ENCODE data around the gene NFKB1. TPM values are rescaled to one million over a fixed set of nuclear protein-coding genes. Genes with fewer than 3 reads are reported as not detected.

NFKB1 gene
- total RNA-seq, 1 donor, result 35.0 TPM

- no peak for DNase-seq (ENCODE audit: low read depth in 2 of 3, low spot score in 2 of 3)
These were observed 26.6 kb downstream of the NFKB1 start for GRCh38 chr4:102527695-102528283.

GRCh38 chr4:102529977-102530376, 28.8 kb downstream of the NFKB1 start:
- DNase-seq (ENCODE audit: low read depth in 2 of 3, low spot score in 2 of 3), result no peak

GRCh38 chr4:102530986-102531385, 29.8 kb downstream of the NFKB1 start:
- no peak for DNase-seq (ENCODE audit: low read depth in 2 of 3, low spot score in 2 of 3)

GRCh38 chr4:102531462-102531861, 30.3 kb downstream of the NFKB1 start:
- no peak for DNase-seq (ENCODE audit: low read depth in 2 of 3, low spot score in 2 of 3)

GRCh38 chr4:102533348-102533747, 32.2 kb downstream of the NFKB1 start:
- no peak for DNase-seq (ENCODE audit: low read depth in 2 of 3, low spot score in 2 of 3)

- no peak for DNase-seq (ENCODE audit: low read depth in 2 of 3, low spot score in 2 of 3)
These were observed 32.7 kb downstream of the NFKB1 start for GRCh38 chr4:102533904-102534303.

GRCh38 chr4:102534845-102535244, 33.7 kb downstream of the NFKB1 start:
- DNase-seq (ENCODE audit: low read depth in 2 of 3, low spot score in 2 of 3), result no peak

- DNase-seq (ENCODE audit: low read depth in 2 of 3, low spot score in 2 of 3), result peak in 1 of 3 donors; percentile 11
These were observed 34.4 kb downstream of the NFKB1 start for GRCh38 chr4:102535398-102536082.

- no peak for DNase-seq (ENCODE audit: low read depth in 2 of 3, low spot score in 2 of 3)
These were observed 35.6 kb downstream of the NFKB1 start for GRCh38 chr4:102536768-102537167.

GRCh38 chr4:102537269-102537668, 36.1 kb downstream of the NFKB1 start:
- no peak for DNase-seq (ENCODE audit: low read depth in 2 of 3, low spot score in 2 of 3)

GRCh38 chr4:102541697-102542096, 40.5 kb downstream of the NFKB1 start:
- peak in 2 of 3 donors; percentile 33 to 74 for DNase-seq (ENCODE audit: low read depth in 2 of 3, low spot score in 2 of 3)

- DNase-seq (ENCODE audit: low read depth in 2 of 3, low spot score in 2 of 3), result no peak
These were observed 42.1 kb downstream of the NFKB1 start for GRCh38 chr4:102543030-102543928.

- no peak for DNase-seq (ENCODE audit: low read depth in 2 of 3, low spot score in 2 of 3)
These were observed 45.5 kb downstream of the NFKB1 start for GRCh38 chr4:102546635-102547034.

GRCh38 chr4:102547973-102548372, 46.8 kb downstream of the NFKB1 start:
- DNase-seq (ENCODE audit: low read depth in 2 of 3, low spot score in 2 of 3), result no peak

GRCh38 chr4:102551958-102552565, 50.9 kb downstream of the NFKB1 start:
- no peak for DNase-seq (ENCODE audit: low read depth in 2 of 3, low spot score in 2 of 3)

- DNase-seq (ENCODE audit: low read depth in 2 of 3, low spot score in 2 of 3), result peak in 1 of 3 donors; percentile 2
These were observed 51.6 kb downstream of the NFKB1 start for GRCh38 chr4:102552781-102553180.

- DNase-seq (ENCODE audit: low read depth in 2 of 3, low spot score in 2 of 3), result no peak
These were observed 52.8 kb downstream of the NFKB1 start for GRCh38 chr4:102553982-102554381.

- no peak for DNase-seq (ENCODE audit: low read depth in 2 of 3, low spot score in 2 of 3)
These were observed 53.3 kb downstream of the NFKB1 start for GRCh38 chr4:102554482-102554881.

- DNase-seq (ENCODE audit: low read depth in 2 of 3, low spot score in 2 of 3), result no peak
These were observed 53.8 kb downstream of the NFKB1 start for GRCh38 chr4:102554992-102555391.

GRCh38 chr4:102557636-102558035, 56.5 kb downstream of the NFKB1 start:
- no peak for DNase-seq (ENCODE audit: low read depth in 2 of 3, low spot score in 2 of 3)

- DNase-seq (ENCODE audit: low read depth in 2 of 3, low spot score in 2 of 3), result peak in 1 of 3 donors; percentile 28
These were observed 59.0 kb downstream of the NFKB1 start for GRCh38 chr4:102560115-102560514.
